ENCODE data around the gene TSSK6.

- TF ChIP-seq SUZ12 (IDR thresholded peaks at IDR 0.05) (no peak), LEF1 (IDR thresholded peaks at IDR 0.05; ENCODE audit: borderline replicate concordance) (no peak), BHLHE40 (IDR thresholded peaks at IDR 0.05; ENCODE audit: borderline replicate concordance) (no peak), FOXM1 (IDR thresholded peaks at IDR 0.05; ENCODE audit: borderline replicate concordance) (no peak), SP1 (IDR thresholded peaks at IDR 0.05) (no peak), ZNF384 (IDR thresholded peaks at IDR 0.05) (no peak), CTBP1 (IDR thresholded peaks at IDR 0.05; ENCODE audit: borderline replicate concordance) (no peak)
- TF ChIP-seq, protein P1, sequence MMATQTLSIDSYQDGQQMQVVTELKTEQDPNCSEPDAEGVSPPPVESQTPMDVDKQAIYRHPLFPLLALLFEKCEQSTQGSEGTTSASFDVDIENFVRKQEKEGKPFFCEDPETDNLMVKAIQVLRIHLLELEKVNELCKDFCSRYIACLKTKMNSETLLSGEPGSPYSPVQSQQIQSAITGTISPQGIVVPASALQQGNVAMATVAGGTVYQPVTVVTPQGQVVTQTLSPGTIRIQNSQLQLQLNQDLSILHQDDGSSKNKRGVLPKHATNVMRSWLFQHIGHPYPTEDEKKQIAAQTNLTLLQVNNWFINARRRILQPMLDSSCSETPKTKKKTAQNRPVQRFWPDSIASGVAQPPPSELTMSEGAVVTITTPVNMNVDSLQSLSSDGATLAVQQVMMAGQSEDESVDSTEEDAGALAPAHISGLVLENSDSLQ (IDR thresholded peaks at IDR 0.05), result no peak
Measured at GRCh38 chr19:19468424-19469050, 46.8 kb downstream of the TSSK6 start.

All from HEK293T (cell line).